GM21360 (cell line): ENCODE data around the gene SSNA1.
"Not testable (repeated sequence)": the region's sequence is repeated elsewhere in the genome, so short reads cannot be mapped to it uniquely, and the experiment has no call there.

Experiments
- ATAC-seq: cut with Tn5 transposase; IDR thresholded peaks from one replicate; pipeline ENCODE4 v1.9.1; 2021; ENCODE audit warnings: mild to moderate bottlenecking, moderate library complexity; ENCODE audit not compliant: unreplicated experiment

The SSNA1 gene

GRCh38 chr9:137229903-137230704, 41.6 kb downstream of the SSNA1 start:
- ATAC-seq: no peak

- ATAC-seq: no peak
These were observed 42.4 kb downstream of the SSNA1 start, which contains the start of gene SLC34A3 for GRCh38 chr9:137230705-137231371. Gene SLC34A3 (plus strand): TSS chr9:137230901. CDS start chr9:137231703, 802 bp downstream.

- ATAC-seq: no peak
These were observed 43.0 kb downstream of the SSNA1 start for GRCh38 chr9:137231372-137232039.

- no peak for ATAC-seq
These were observed 43.6 kb downstream of the SSNA1 start for GRCh38 chr9:137232101-137232500.

GRCh38 chr9:137232510-137232909, 44.0 kb downstream of the SSNA1 start:
- ATAC-seq: no peak

- no peak for ATAC-seq
These were observed 44.9 kb downstream of the SSNA1 start for GRCh38 chr9:137233143-137233980.

GRCh38 chr9:137234055-137234697, 45.7 kb downstream of the SSNA1 start:
- no peak for ATAC-seq

GRCh38 chr9:137234758-137235423, 46.4 kb downstream of the SSNA1 start:
- ATAC-seq: no peak

- no peak for ATAC-seq
These were observed 47.2 kb downstream of the SSNA1 start for GRCh38 chr9:137235424-137236237.

GRCh38 chr9:137236238-137236935, 47.9 kb downstream of the SSNA1 start:
- ATAC-seq: no peak

GRCh38 chr9:137236936-137237421, 48.5 kb downstream of the SSNA1 start:
- no peak for ATAC-seq

GRCh38 chr9:137237759-137238726, 49.6 kb downstream of the SSNA1 start:
- no peak for ATAC-seq

GRCh38 chr9:137239541-137240200, 51.2 kb downstream of the SSNA1 start:
- not testable (repeated sequence) for ATAC-seq
